Prostate gland (tissue), 2 donors: ENCODE measurements around the gene KCNMB4.

Experiments used
- POLR2A ChIP-seq: fragments of 450-650 bp; IDR thresholded peaks from one replicate; pipeline ENCODE4 v1.6.1; 2016; ENCODE audit warnings: antibody characterized with exemption, mild to moderate bottlenecking
- POLR2AphosphoS5 ChIP-seq: sonication (generic); formaldehyde crosslinking; IDR thresholded peaks from one replicate; pipeline ENCODE4 v1.6.1; 2017; ENCODE audit warnings: antibody characterized with exemption
- TF ChIP-seq, protein P1 (sequence below), 4 experiments: fragments of 200-600 bp in 2 of 4; fragments of 450-650 bp in 2 of 4; sonication (generic) in 2 of 4; IDR thresholded peaks; 1 replicate in 3 of 4; 2 replicates in 1 of 4; pipeline ENCODE4 v1.5.1; 2016 to 2019; ENCODE audit warnings: antibody characterized with exemption in 4 of 4, mild to moderate bottlenecking in 2 of 4, moderate library complexity in 2 of 4

- TF ChIP-seq, protein P1, sequence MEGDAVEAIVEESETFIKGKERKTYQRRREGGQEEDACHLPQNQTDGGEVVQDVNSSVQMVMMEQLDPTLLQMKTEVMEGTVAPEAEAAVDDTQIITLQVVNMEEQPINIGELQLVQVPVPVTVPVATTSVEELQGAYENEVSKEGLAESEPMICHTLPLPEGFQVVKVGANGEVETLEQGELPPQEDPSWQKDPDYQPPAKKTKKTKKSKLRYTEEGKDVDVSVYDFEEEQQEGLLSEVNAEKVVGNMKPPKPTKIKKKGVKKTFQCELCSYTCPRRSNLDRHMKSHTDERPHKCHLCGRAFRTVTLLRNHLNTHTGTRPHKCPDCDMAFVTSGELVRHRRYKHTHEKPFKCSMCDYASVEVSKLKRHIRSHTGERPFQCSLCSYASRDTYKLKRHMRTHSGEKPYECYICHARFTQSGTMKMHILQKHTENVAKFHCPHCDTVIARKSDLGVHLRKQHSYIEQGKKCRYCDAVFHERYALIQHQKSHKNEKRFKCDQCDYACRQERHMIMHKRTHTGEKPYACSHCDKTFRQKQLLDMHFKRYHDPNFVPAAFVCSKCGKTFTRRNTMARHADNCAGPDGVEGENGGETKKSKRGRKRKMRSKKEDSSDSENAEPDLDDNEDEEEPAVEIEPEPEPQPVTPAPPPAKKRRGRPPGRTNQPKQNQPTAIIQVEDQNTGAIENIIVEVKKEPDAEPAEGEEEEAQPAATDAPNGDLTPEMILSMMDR (IDR thresholded peaks at IDR 0.05), result no peak
- TF ChIP-seq POLR2A (no peak), POLR2AphosphoS5 (no peak)
Measured at GRCh38 chr12:70364695-70365397, 1.2 kb upstream of the KCNMB4 start.
